Ishikawa (cell line): ENCODE results near the gene PUS10.

Experiments used
- CEBPB ChIP-seq: IDR thresholded peaks from 2 replicates; pipeline ENCODE4 v1.6.1; 2012
- CREB1 ChIP-seq: IDR thresholded peaks from 2 replicates; pipeline ENCODE4 v1.6.1; 2012; ENCODE audit warnings: low read depth
- EGR1 ChIP-seq: IDR thresholded peaks from 2 replicates; pipeline ENCODE4 v1.6.1; 2012
- EP300 ChIP-seq: IDR thresholded peaks from 2 replicates; pipeline ENCODE4 v1.6.1; 2012; ENCODE audit warnings: borderline replicate concordance
- FOXM1 ChIP-seq: IDR thresholded peaks from 2 replicates; pipeline ENCODE4 v1.6.1; 2012; ENCODE audit warnings: low read depth, borderline replicate concordance
- MAX ChIP-seq: IDR thresholded peaks from 2 replicates; pipeline ENCODE4 v1.6.1; 2012
- NFIC ChIP-seq: IDR thresholded peaks from 2 replicates; pipeline ENCODE4 v1.6.1; 2012
- RAD21 ChIP-seq: IDR thresholded peaks from 2 replicates; pipeline ENCODE4 v1.6.1; 2012; ENCODE audit warnings: low read depth
- TAF1 ChIP-seq: IDR thresholded peaks from 2 replicates; pipeline ENCODE4 v1.6.1; 2012; ENCODE audit warnings: low read depth, mild to moderate bottlenecking
- TCF12 ChIP-seq: IDR thresholded peaks from 2 replicates; pipeline ENCODE4 v1.6.1; 2012; ENCODE audit warnings: low read depth
- TEAD4 ChIP-seq: IDR thresholded peaks from 2 replicates; pipeline ENCODE4 v1.6.1; 2012
- USF1 ChIP-seq: IDR thresholded peaks from 2 replicates; pipeline ENCODE4 v1.6.1; 2012
- YY1 ChIP-seq: IDR thresholded peaks from 2 replicates; pipeline ENCODE4 v1.6.1; 2012; ENCODE audit warnings: low read depth
- ZBTB7A ChIP-seq: IDR thresholded peaks from 2 replicates; pipeline ENCODE4 v1.6.1; 2012; ENCODE audit warnings: low read depth
- TF ChIP-seq, protein P1 (sequence below): IDR thresholded peaks from 2 replicates; pipeline ENCODE4 v1.6.1; 2012; ENCODE audit warnings: low read depth, mild to moderate bottlenecking

PUS10 gene

DNA sequence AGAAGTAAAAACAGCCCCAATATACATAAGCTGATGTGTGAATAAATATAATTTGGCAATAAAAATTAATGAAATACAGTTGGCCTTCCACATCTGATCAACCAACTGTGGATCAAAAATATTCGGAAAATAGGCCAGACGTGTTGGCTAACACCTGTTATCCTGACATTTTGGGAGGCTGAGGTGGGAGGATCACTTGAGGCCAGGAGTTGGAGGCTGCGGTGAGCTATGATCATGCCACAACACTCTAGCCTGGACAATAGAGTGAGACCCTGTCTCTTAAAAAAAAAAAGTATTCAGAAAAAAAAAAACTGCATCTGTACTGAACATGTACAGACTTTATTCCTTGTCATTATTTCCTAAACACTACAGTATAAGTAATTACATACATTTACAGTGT, 11.5 kb upstream of the PUS10 start:
- TF ChIP-seq ZBTB7A (no peak), RAD21 (no peak), EP300 (no peak)

- TF ChIP-seq YY1 (no peak), TEAD4 (no peak), USF1 (no peak), EP300 (no peak), CEBPB (peak; percentile 45; the same call in 1 of the 2 replicates), TCF12 (no peak), ZBTB7A (no peak), TAF1 (no peak)
- TF ChIP-seq, protein P1, sequence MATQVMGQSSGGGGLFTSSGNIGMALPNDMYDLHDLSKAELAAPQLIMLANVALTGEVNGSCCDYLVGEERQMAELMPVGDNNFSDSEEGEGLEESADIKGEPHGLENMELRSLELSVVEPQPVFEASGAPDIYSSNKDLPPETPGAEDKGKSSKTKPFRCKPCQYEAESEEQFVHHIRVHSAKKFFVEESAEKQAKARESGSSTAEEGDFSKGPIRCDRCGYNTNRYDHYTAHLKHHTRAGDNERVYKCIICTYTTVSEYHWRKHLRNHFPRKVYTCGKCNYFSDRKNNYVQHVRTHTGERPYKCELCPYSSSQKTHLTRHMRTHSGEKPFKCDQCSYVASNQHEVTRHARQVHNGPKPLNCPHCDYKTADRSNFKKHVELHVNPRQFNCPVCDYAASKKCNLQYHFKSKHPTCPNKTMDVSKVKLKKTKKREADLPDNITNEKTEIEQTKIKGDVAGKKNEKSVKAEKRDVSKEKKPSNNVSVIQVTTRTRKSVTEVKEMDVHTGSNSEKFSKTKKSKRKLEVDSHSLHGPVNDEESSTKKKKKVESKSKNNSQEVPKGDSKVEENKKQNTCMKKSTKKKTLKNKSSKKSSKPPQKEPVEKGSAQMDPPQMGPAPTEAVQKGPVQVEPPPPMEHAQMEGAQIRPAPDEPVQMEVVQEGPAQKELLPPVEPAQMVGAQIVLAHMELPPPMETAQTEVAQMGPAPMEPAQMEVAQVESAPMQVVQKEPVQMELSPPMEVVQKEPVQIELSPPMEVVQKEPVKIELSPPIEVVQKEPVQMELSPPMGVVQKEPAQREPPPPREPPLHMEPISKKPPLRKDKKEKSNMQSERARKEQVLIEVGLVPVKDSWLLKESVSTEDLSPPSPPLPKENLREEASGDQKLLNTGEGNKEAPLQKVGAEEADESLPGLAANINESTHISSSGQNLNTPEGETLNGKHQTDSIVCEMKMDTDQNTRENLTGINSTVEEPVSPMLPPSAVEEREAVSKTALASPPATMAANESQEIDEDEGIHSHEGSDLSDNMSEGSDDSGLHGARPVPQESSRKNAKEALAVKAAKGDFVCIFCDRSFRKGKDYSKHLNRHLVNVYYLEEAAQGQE, result no peak
Measured at GRCh38 chr2:61023670-61024069, 5.6 kb upstream of the PUS10 start.

DNA sequence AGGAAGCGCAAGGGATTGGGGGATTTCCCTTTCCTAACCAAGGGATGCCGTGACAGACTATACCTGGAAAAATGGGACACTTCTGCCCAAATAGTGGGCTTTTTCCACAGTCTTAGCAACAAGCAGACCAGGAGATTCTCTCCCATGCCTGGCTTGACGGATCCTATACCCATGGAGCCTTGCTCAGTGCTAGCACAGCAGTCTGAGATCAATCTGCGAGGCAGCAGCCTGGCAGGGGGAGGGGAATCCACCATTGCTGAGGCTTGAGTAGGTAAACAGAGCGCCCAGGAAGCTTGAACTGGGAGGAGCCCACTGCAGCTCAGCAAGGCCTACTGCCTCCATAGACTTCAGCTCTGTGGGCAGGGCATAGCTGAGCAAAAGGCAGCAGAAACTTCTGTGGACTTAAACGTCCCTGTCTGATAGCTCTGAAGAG, 3.2 kb upstream of the PUS10 start:
- no peak for TF ChIP-seq CREB1
- no peak for TF ChIP-seq NFIC
- no peak for TF ChIP-seq FOXM1
- no peak for TF ChIP-seq RAD21
- TF ChIP-seq, protein P1, result no peak
- TF ChIP-seq CEBPB, result no peak
- TF ChIP-seq ZBTB7A, result no peak

DNA sequence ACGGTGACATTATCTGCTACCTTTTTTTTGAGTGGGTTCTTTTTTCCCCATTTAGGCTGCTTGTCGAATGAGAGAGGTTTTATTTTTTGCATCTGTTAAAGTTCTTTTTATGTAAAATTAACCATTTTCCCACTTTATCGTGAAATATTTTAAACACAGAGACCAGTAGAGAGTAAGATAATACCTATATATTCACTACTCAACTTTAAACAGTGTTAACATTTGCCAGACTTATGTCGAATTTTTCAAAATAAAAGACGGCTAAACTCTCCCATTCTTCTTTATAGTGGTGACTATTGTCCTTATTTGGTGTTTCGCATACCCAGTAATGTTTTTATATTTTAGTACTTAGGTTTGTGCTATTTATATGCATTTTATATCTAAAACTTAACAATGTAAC, 743 bp upstream of the PUS10 start:
- TF ChIP-seq FOXM1 (no peak), CEBPB (no peak), EGR1 (no peak), EP300 (no peak), TEAD4 (no peak), NFIC (no peak), TAF1 (no peak), USF1 (no peak), TCF12 (no peak), CREB1 (no peak)
- TF ChIP-seq, protein P1, result no peak

DNA sequence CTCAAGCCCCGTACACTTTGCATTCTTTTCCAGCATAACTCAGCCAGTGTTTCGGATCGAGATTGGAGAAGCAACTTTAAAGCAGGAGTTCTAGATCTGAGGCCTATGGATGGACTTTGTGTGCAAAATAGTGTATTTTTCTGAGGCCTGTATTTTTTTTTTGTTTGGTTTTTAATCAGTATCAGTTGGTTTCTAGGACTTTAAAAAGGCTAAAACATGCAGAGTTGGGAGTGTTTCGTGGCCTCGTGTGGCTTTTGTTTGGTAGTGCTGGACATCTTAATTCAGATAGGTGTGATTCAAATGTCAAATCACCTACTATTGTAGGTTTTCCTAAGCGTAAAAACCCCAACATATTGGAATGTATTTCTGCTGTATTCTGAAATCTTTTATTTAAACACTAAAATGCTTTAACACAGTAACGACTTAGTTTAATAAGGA, 282 bp upstream of the PUS10 start:
- TF ChIP-seq TAF1, result no peak

- TF ChIP-seq TEAD4, result peak; percentile 44; the same call in 1 of the 2 replicates
- TF ChIP-seq, protein P1, result no peak
- no peak for TF ChIP-seq YY1
- no peak for TF ChIP-seq EGR1
- TF ChIP-seq RAD21, result no peak
- no peak for TF ChIP-seq CREB1
- peak; percentile 31; the same call in 1 of the 2 replicates for TF ChIP-seq CEBPB
- peak; percentile 59; the same call in 1 of the 2 replicates for TF ChIP-seq TAF1
- peak; percentile 80 for TF ChIP-seq MAX
- TF ChIP-seq TCF12, result peak; percentile 50; the same call in 1 of the 2 replicates
- no peak; the same call in 1 of the 2 replicates for TF ChIP-seq FOXM1
- TF ChIP-seq NFIC, result peak; percentile 62; the same call in 1 of the 2 replicates
- no peak for TF ChIP-seq ZBTB7A
- no peak for TF ChIP-seq EP300
- TF ChIP-seq USF1, result peak; percentile 46; the same call in 1 of the 2 replicates
Measured at GRCh38 chr2:61017003-61017555, 976 bp downstream of the PUS10 start.
